Fibroblast of the aortic adventitia (primary cell): ENCODE data around the gene FNDC3A. TPM values are rescaled to one million over a fixed set of nuclear protein-coding genes. Genes with fewer than 3 reads are reported as not detected.

Experiments
- DNase-seq: peaks from one replicate; pipeline ENCODE4 v3.0.0-alpha.2; 2010; ENCODE audit warnings: low read depth
- H3K4me3 ChIP-seq: 2 replicates; pipeline ENCODE4 v1.5.1; 2011; ENCODE audit warnings: low read depth, mild to moderate bottlenecking, control low read depth, low read length, moderate library complexity
- CTCF ChIP-seq: IDR thresholded peaks from 2 replicates; pipeline ENCODE4 v1.5.1; 2011; ENCODE audit warnings: mild to moderate bottlenecking, low read length, control low read depth, inconsistent platforms; ENCODE audit not compliant: insufficient read depth
- total RNA-seq: library from RNA; depleted of rRNA; stranded (reverse); fragments of >200 nt; gene quantifications from 2 replicates; pipeline ENCODE4 v1.2.3, GENCODE V29; 2012; ENCODE audit warnings: low replicate concordance

FNDC3A gene
- total RNA-seq, 1 donor, result 71.6 TPM

DNA sequence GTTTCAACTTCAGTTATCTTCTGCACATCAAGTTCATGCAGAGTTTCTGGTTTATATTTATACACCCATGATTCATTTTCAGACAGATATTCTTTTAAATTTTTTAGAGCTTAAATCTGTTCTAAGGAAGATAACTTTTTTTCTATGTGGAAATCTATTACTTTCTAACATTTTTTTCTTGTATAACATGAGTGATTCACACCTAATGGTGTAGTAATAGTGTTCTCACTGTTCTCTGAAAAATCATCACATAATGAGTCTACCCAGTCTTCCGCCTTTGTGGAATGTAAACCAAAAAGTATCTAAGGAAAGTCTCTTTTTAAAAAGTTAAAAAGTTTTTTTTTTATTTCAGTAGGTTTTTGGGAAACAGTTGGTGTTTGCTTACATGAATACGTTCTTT, 70.8 kb downstream of the FNDC3A start:
- peak; percentile 34 for DNase-seq
- no peak for TF ChIP-seq CTCF
- H3K4me3 ChIP-seq, result no peak overlapping the region

GRCh38 chr13:49052813-49053212, 77.1 kb downstream of the FNDC3A start:
- no peak for TF ChIP-seq CTCF
- DNase-seq, result no peak
- H3K4me3 ChIP-seq, result no peak overlapping the region

DNA sequence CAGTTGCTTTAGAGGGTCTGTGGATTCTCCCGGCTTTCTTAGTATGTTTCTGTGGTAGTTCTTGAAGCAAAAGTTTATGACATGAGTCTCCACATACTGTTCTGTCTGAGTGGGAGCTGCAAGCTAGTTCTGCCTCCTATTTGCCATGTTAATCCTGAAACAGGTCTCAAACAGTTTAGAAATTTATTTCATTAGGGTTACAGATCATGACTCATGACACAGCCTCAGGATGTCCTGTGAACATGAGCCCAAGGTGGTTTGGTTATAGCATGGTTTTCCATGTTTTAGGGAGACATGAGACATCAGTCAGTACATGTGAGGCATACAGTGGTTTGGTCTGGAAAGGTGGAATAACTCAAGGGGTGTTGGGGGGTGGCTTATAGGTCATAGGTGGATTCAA, 77.5 kb downstream of the FNDC3A start:
- no peak for TF ChIP-seq CTCF
- H3K4me3 ChIP-seq, result no peak overlapping the region
- no peak for DNase-seq

- no peak for TF ChIP-seq CTCF
- DNase-seq, result no peak
- H3K4me3 ChIP-seq, result no peak overlapping the region
Observed at GRCh38 chr13:49053906-49054305, 78.2 kb downstream of the FNDC3A start.

- no peak overlapping the region for H3K4me3 ChIP-seq
- no peak for TF ChIP-seq CTCF
- DNase-seq, result no peak
Observed at GRCh38 chr13:49055021-49055420, 79.3 kb downstream of the FNDC3A start.

- DNase-seq, result no peak
- no peak for TF ChIP-seq CTCF
- H3K4me3 ChIP-seq, result no peak overlapping the region
Observed at GRCh38 chr13:49057176-49057575, 81.5 kb downstream of the FNDC3A start.

DNA sequence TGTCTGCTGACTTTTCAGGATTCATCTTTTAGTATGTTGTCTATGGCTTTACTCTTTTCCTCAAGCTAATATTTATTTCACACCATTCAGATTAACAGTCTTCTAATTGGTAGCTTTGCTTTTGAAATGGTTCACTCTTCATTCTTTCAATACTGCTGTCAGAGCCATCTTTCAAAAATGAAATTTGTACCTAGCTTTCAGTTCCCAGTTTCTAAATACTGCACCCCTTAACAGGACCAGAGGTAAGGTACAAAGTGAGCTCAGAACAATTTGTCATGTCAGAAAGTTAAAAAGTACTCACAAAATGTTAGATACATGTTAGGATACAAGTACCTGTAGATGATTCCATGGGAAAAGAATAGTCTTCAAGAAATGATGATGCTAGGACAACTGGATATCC, 83.0 kb downstream of the FNDC3A start:
- no peak overlapping the region for H3K4me3 ChIP-seq
- no peak for TF ChIP-seq CTCF
- DNase-seq, result no peak
